Superior temporal gyrus (tissue), 1 donor: Measurements from ENCODE around the gene VANGL2.

Experiments
- DNase-seq: peaks from one replicate; pipeline ENCODE4 v3.0.0-alpha.2; 2016; ENCODE audit errors: extremely low spot score

VANGL2 gene

GRCh38 chr1:160459056-160459455 lies 58.7 kb downstream of the VANGL2 start:
- no peak for DNase-seq

GRCh38 chr1:160459687-160460086 lies 59.3 kb downstream of the VANGL2 start:
- DNase-seq: no peak

- no peak for DNase-seq
Observed at GRCh38 chr1:160460214-160460642, 59.9 kb downstream of the VANGL2 start.

DNA sequence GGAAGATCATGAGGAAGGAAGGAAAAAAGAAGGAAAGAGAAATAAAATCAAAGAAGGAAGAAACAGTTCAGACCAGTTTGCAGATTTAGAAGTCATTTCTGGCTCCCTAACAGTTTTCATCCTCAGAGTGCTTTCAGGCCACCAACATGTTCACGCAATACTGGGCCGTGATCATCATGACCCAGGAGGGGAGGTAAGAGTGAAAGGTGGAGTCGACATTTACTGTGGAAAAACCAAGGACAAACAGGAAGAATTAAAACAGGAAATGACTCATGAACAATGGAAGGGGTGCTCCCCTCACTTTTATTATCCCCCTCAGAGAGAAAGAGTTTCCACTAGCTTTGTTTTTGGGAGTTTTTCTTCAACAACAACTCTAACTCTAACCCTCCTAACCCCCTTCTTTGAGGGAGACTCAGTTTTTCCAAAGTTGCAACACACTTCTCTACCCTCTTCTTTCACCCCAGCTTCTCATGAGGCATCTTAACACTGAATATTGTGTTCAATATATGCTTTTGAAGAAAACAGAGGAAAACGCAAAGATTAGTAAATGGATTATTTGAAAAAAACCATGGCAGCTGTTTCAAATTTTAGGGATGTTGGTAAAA lies 60.4 kb downstream of the VANGL2 start:
- no peak for DNase-seq

GRCh38 chr1:160465123-160465522 lies 64.8 kb downstream of the VANGL2 start:
- DNase-seq: no peak

GRCh38 chr1:160466961-160467360 lies 66.6 kb downstream of the VANGL2 start:
- no peak for DNase-seq

DNA sequence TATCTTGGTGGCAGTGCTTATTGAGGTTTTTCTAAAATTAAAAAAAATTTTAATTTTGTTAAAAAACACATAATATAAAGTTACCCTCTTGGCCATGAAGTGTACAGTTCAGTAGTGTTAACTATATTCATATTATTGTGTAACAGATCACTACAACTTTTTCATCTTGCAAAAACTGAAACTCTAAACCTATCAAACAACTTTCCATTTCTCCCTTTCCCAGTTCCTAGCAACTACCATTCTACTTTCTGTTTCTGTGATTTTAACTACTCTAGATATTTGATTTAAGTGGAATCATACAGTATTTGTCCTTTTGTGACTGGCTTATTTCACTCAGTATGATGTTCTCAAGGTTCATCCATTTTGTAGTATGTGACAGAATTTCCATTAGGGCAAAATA lies 67.2 kb downstream of the VANGL2 start:
- DNase-seq: no peak

GRCh38 chr1:160471253-160471652 lies 70.9 kb downstream of the VANGL2 start:
- no peak for DNase-seq

- no peak for DNase-seq
Observed at GRCh38 chr1:160472112-160472511, 71.7 kb downstream of the VANGL2 start.

DNA sequence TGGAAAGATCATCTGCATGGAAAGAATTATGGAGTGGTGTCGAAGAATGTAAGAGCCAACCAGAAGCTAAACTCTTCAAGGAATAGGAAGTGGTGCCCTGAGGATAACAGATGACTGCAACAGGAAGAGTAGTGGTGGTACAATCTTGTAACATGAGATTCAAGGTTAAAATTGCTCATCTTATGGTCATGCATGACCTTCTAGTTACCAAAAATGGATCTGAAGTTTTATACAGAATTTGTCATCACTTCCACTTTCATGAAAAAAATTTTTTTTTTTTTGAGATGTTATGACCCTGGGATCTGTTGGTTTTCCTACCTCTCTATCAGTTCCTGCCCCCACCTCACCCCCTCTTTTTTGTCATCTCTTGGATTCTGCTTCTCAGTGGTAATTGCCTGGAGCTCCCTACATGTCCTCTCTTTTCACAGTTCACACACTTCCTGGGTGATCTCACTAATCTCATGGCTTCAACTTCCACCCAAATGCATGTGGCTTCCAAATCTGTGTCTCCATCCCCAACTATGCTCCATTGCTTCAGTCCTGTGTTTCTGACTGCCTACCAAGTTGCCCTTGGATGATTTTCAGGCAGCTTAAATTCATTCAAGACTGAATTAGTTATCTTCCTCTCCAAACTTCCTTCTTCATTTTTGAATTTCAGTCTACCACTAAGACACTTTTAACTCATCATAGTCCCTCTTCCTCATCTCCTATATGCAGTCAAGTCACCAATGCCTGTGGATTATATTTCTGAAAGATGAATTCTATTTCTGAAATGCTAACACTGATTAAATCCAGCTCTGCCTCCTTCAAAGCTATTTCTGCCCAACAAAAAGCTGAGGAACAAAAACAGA lies 74.3 kb downstream of the VANGL2 start:
- no peak for DNase-seq
